Measurements from ENCODE around the gene ZNRF4. TPM values are rescaled to one million over a fixed set of nuclear protein-coding genes. Genes with fewer than 3 reads are reported as not detected.
A peak's percentile ranks its signal among the peaks of the same experiment; 100 is the strongest.

Gene ZNRF4
- total and polyA plus RNA-seq, 2 of the 8 experiments (the other 6 are each of a cell fraction or from before 2014, with no cell fraction given) = not detected

GRCh38 chr19:5498830-5499550 lies 43.8 kb downstream of the ZNRF4 start (continued):
- TF ChIP-seq RAD21 (IDR thresholded peaks at IDR 0.05 in 1 of 2, conservative IDR thresholded peaks at IDR 0.05 in 1 of 2; ENCODE audit: low read depth in 2 of 2, low read length in 2 of 2) (no peak; a peak in 1 of 4 replicates), CBX8 (IDR thresholded peaks at IDR 0.05; ENCODE audit: borderline replicate concordance, low read depth, low read length) (no peak), HDAC6 (IDR thresholded peaks at IDR 0.05; ENCODE audit: low read depth, low read length) (no peak), EP300 (IDR thresholded peaks at IDR 0.05; ENCODE audit: borderline replicate concordance in 1 of 2, low read depth in 2 of 2, low read length in 2 of 2) (peak in 1 of 2 experiments; percentile 61; a peak in 1 of 3 replicates), MAFK (IDR thresholded peaks at IDR 0.05; ENCODE audit: low read depth, low read length) (no peak), RNF2 (IDR thresholded peaks at IDR 0.05; ENCODE audit: borderline replicate concordance, low read depth, low read length, missing control alignments, poor library complexity, severe bottlenecking) (no peak), SP1 (IDR thresholded peaks at IDR 0.05; ENCODE audit: low read depth, low read length) (peak; percentile 59; the same call in 1 of the 2 replicates), NRF1 (IDR thresholded peaks at IDR 0.05; ENCODE audit: low read depth, low read length) (no peak), E2F6 (IDR thresholded peaks at IDR 0.05) (peak; percentile 64), ASH2L (IDR thresholded peaks at IDR 0.05; ENCODE audit: low read length) (no peak), SAP30 (IDR thresholded peaks at IDR 0.05; ENCODE audit: insufficient read depth, insufficient replicate concordance, low read length) (no peak), NANOG (IDR thresholded peaks at IDR 0.05; ENCODE audit: insufficient read depth, low read depth, low read length, poor library complexity, severe bottlenecking) (peak; percentile 100), SIRT6 (IDR thresholded peaks at IDR 0.05; ENCODE audit: low read length) (no peak), GABPA (IDR thresholded peaks at IDR 0.05; ENCODE audit: borderline replicate concordance, insufficient read depth, low read length) (no peak), KDM1A (IDR thresholded peaks at IDR 0.05; ENCODE audit: borderline replicate concordance, low read length) (no peak), KDM4A (IDR thresholded peaks at IDR 0.05; ENCODE audit: low read depth, low read length, severe bottlenecking) (no peak), SP2 (IDR thresholded peaks at IDR 0.05; ENCODE audit: low read length) (no peak), YY1 (IDR thresholded peaks at IDR 0.05; ENCODE audit: low read depth, low read length) (no peak), PHF8 (conservative IDR thresholded peaks at IDR 0.05; ENCODE audit: low read depth, low read length) (no peak), JUN (IDR thresholded peaks at IDR 0.05; ENCODE audit: low read depth, low read length) (no peak), KDM5A (IDR thresholded peaks at IDR 0.05; ENCODE audit: low read length) (no peak), SIX5 (IDR thresholded peaks at IDR 0.05; ENCODE audit: low read depth, low read length) (no peak), POU5F1 (IDR thresholded peaks at IDR 0.05; ENCODE audit: low read depth, low read length) (no peak)
